GM18873 (cell line): ENCODE measurements around the gene RNF214.
"Not testable (repeated sequence)": the region's sequence is repeated elsewhere in the genome, so short reads cannot be mapped to it uniquely, and the experiment has no call there.

ENCODE experiments used
- ATAC-seq: cut with Tn5 transposase; IDR thresholded peaks from one replicate; pipeline ENCODE4 v1.9.1; 2021; ENCODE audit warnings: mild to moderate bottlenecking, moderate library complexity, moderate number of reproducible peaks; ENCODE audit not compliant: unreplicated experiment, low FRiP score

RNF214 gene

DNA sequence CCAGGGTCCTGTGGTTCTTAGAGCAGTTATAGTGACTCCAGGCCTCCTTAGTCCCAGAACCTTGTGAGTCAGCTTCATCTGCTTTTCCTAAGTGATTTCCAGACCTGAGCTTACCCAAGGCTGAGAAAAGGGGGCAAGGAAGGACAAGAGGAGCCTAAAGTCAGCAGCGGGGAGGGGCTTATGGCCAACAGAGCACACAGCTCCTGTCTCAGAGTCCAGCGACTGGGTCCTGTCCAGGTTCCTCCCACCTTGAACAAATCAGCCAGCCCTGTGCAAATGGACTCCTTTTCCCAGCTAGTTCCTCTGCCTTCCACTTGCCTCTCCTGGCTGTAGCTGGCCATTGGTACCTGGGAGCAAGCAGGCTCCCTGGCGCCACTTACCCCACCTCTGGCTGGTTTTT lies 72.7 kb downstream of the RNF214 start:
- no peak for ATAC-seq

DNA sequence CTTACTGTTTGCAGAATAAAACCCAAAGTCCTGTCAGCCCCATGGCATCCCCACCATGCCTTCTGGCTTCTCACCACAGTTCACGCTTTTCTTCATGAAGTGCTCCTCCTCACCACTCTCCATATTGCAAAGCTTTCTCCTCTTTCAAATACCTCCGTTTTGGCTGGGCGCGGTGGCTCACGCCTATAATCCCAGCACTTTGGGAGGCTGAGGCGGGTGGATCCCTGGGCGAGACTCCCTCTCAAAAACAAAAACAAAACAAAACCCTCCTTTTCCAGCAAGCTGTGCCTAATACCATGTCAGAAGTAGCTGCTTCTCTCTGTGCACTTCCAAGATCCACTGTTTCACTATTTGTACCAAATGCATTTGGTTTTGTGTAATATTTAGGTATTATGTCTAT lies 76.8 kb downstream of the RNF214 start:
- no peak for ATAC-seq

DNA sequence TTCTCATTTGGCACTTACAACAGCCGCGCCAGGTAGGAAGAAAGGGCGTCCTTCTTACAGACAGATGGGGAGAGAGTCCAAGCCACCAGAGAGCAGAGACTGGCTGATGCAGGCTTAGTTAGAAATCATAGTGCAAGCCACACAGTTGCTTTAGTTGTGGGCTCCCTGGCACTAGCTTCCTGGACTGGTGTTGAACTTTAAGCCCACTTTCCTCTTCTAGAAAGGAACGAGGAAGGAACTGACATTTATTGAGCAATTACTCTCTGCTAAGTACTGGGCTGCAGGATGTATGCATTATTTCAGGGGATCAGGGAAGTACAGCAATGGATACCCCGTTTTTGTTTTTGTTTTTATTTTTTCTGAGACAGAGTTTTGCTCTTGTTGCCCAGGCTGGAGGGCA lies 80.6 kb downstream of the RNF214 start:
- ATAC-seq, result no peak

DNA sequence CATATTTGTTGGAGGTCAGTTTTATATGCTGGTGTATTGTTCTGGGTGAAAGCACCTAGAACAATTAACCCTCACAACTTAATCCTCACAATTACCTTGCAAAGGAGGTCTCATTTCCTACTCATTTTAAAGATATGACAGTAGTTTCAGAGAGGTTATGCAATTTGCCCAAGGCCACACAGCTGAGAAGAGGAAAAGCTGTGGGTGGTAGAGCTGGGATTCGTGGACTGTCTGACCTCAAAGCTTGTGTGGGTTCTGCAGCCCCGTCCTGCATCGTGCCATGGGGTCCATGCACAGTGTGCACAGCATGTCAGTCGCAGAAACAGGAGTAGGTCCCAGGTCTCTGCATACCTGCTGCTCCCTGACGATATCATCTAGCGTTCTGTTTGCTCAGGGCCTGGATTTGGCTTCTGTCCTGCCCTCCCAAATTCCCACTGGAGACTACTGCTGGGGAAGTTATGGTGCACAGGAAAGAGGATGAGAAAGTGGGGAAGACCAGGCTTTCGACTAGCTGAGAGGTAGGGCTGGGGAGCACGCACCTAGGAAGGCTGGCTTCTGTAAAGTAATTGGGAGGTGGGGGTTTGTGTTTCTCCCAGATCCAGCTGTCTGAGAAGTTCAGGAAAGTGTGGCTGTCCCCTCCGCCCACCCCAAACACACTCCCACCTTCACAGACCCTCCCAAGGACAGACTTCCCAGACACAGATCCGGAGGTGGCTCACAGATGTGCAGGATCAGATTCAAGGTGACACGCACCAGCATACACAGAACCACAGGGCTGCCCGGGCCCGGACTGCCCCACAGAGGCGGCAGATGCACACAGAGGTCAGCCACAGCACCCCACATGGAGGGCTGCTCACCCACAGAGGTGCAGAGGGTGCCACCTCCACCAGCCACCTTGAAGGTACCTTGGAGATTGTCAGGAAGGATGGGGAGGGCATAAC lies 81.6 kb downstream of the RNF214 start:
- ATAC-seq, result no peak

DNA sequence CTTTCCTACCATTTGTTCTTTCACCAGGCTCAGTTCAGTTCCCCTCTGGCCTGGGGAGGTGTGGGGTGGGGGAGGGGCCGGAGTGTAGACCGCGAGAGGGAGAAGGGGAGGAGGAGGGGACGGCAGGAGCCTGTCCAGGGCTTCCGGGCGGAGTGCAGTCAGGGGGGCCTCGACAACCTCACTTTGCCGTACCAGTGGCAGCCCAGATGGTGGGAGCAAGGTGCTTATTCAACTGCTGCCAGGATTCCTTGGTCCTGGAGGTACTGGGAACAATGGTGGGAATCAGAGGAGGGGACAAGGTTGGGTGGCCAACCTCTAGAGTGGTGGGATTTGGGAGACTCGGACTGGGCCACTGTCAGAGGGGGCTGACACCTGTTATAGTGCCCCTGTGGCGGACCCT lies 82.4 kb downstream of the RNF214 start:
- no peak for ATAC-seq

DNA sequence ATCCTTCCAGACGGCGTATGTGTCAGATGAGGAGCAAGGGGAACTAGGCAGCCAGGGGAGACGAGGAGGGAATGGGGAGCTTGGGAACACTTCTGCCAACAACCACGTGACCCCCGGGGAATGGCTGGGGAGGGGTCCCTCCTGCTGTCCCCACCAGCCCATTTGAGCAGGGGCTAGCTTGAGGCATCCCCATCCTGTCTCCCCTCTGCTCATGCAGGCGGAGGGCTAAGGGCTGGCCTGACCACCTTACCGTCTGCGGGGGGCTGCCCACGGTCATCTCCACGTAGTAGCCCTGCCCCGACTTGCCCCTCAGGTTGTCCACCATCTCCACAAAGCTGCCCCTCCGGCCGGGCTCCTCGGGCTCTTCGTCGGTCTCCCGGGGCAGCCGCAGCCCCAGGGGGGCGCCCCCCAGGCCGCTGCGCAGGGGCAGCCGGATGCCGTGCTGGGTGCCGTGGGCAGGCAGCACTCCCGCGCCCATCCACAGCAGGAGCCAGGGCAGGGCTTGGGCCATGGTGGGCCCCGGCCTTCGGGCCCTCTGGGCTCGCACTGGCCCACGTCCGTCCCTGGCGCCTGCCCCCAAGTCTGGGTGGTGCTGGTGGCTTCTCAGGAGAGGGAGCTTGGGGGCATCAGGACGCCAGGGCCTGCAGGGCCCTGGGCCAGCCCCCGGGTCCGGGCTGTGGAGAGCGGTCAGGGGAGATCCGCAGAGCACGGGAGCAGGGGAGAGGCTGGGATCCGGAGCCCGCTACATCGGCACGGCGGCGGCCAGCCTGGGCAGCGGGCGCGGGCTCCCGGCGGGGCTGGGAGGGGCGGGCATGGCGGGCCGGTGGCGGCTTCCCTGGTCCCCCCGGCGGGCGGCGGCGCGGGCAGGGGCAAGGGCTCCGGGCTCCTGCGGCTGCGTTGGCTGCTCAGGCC lies 83.1 kb downstream of the RNF214 start:
- no peak for ATAC-seq

DNA sequence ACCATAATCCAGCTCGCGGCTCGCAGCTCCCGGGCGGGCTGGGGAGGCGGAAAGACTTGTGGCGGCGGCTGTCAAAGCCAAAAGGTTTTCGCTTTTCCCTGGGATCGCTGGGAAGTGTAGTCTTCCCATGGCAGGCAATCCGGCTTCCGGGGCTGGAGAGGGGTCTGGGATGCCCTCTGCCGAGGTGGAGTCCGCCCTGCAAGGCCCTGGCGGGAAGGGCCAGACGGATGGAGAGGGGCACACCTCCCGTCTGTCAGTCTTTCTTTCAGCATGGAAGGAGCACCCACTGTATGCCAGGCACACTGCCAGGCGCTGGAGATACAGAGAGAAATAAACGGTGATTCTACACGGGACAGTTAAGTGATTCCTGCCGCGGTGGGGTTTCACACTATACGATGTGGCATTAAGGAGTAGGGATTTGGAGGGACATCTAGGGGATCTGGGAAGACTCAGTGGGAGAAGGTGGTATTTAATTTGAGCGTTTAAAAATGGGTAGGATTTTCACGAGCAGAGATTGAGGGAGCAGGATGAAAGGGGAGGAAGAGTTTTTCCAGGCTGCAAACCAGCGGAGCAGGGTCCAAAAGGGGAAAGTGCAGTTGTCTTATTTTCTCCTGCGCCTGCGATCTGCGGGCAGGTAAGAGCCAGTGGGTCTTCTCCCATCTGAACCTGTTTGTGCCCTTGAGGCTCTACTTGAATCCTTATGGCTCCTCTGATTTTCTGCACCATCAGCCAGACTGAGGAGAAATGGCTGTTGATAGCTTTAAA lies 83.9 kb downstream of the RNF214 start, which contains the start of gene BACE1:
BACE1 (minus strand) TSS at position 60 of the 765 bp plus-strand sequence. CDS start 461 bp downstream, outside the sequence.
- no peak for ATAC-seq

DNA sequence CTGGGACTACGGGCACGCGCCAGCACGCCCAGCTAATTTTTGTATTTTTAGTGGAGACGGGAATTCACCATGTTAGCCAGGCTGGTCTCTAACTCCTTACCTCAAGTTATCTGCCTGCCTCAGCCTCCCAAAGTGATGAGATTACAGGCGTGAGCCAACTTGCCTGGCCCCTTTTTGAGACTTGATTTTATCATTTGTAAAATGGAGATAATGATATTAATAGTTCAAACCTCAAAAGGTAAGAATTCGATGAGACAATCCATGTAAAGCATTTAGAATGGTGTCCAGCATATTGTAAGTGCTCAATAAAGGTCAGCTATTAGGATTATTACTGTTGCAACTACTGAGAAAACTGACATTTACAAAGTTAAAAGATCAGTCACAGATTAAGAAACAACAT lies 86.3 kb downstream of the RNF214 start:
- no peak for ATAC-seq

DNA sequence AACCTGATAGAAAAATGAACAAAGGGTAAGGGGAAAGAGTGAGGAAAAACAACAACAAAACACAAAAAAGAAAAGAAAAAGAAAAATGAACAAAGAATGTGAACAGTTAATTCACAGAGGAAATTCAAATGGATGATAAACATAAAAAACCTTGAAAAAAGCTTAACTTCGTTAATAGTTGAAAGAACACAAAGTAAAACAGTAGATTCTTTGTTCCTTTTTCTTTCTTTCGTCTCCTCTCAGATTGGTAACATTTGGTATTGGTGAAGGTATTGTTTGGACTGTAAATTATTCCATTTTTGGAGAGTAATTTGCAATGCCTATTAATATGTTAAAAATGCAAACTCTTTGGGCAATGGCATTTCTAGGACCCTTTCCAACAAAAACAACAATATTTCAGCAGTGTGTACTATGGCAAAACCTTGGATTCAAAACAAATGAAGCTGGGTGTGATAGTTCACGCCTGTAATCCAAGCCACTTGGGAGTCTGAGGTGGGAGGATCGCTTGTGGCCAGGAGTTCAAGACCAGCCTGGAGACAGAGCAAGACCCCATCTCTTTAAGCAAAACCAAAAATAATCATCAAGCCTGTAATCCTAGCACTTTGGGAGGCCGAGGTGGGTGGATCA lies 86.9 kb downstream of the RNF214 start:
- no peak for ATAC-seq

DNA sequence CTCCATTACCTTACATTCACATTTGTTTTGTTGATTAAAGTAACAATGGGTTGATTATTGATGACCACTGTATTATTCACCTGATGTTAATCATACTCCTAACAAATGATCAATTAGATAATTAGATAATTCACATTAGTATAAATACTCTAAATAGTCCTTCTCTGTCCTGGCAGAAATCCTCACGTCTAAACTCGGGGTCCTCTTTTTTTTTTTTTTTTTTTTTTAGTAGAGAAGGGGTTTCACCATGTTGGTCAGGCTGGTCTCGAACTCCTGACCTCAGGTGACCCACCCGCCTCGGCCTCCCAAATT lies 94.7 kb downstream of the RNF214 start:
- ATAC-seq, result not testable (repeated sequence)

DNA sequence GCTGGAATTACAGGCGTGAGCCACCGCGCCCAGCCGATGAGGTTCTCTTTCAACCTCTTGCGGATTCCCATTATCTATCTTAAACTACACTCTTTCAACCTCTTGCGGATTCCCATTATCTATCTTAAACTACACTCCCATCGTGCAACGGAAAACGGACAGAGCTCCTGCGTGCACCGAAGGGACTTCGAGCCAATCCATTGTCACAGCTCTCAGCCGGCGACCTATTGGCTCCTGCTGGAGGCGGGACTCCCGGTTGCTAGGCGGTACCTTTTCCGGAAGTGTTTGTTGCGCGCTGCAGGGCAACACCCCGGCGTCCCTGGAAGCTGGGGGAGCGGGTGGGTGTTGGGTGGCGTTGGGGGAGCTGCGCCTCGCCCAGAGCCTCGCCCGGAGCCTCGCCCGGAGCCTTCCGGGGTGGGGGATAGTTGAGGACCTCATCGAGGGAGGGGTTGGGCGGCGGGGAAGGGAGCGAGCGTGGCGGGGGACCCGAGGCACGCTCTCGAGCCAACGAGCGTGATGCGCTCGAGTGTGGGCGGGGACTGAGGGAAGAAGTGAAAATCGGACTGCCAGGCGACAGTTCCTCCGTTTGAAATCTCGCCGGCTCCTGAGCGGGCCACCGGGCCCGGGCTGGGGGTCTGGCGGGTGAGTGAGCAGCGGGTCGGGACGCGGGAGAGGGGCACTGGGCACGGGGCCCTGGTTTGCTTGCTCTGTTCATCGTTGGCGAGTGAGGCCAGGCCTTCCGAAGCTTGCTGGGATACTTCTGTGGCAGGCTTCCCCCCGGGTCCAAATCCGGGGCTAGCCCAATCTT lies 95.3 kb downstream of the RNF214 start, which contains the start of gene CEP164:
CEP164 (plus strand) TSS at position 288 of the 808 bp plus-strand sequence. CDS start 10,733 bp downstream, outside the sequence.
- peak; percentile 85 for ATAC-seq

DNA sequence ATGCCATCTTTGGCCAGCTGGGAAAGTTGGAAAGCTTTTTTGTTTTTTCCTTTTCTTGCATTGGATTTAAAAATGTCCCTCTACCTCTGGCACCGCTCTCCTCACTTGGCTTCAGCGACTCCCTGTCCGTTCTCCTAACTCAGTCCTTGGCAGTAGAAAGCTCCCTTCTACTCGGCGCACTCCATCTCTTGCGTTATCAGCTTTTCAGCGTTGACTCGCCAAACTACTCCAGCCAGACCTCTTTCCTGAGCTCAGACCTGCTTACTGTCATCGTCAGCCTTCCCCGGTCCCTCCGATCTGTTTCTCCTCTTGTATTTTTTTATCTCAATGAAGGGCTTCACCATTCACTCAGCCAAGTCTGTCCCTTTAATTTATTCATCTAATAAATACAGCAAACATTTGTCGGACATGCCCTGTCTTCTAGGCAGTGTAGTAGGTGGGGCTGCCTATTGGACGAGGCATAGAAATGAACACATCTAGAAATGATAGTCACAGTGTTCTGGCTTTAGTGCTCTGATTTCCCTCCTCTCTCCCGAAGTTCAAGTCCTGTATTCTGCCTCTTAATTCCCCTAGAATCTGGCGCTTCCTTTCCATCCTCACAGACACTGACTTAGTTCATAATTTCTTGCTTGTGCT lies 96.0 kb downstream of the RNF214 start:
- ATAC-seq, result no peak

DNA sequence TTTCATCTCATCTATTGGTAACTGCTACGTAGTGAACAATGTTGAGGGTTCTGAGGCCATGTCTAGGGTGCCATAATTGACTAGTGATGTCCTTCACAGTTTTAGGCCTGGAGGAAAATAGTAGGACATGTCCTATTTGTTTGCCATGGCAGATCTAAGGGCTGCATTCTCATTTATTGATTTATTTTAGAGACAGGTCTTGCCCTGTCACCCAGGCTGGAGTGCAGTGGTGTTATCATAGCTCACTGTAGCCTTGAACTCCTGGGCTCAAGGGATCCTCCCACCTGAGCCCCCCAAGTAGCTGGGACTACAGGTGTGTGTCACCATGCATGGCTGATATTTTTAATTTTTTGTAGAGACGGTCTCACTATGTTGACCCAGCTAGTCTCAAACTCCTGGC lies 100.4 kb downstream of the RNF214 start:
- no peak for ATAC-seq

DNA sequence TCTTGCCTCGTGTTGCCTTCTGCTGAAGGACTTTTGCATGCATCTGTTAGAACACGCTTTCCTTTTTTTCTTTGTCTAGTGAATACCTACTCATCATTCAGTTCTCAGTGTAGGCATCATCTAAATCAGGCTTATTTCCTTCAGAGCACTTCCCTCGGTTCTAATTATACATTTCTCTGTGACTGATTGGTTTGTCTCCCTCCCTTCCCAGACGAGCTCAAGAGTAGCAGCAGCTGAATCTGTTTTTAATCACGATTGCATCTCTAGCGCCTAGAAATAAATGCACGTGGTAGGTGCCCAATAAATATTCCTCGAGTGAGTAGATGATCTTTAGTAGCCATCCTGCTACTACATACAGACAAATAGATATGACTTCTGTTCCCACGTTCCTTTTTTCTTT lies 101.4 kb downstream of the RNF214 start:
- no peak for ATAC-seq

DNA sequence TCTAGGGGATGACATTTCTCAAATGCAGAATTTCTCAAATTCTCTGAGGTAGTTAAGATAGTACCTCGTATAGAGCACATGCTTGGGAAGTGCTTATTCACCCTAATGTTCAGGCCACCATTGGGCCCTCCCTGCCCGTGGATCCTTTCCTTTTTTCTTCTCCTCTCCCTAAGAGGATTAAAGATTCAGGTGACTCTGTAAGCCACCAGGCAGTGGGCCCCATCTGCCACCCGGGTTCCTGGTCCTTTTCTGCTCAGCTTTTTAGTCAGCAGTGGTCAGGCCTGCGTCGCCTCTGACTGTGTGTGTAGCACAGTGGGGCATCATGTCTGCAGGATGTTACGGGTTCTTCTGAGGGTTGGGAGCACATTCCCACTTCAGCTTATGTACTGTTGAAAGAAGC lies 102.4 kb downstream of the RNF214 start:
- ATAC-seq, result no peak

DNA sequence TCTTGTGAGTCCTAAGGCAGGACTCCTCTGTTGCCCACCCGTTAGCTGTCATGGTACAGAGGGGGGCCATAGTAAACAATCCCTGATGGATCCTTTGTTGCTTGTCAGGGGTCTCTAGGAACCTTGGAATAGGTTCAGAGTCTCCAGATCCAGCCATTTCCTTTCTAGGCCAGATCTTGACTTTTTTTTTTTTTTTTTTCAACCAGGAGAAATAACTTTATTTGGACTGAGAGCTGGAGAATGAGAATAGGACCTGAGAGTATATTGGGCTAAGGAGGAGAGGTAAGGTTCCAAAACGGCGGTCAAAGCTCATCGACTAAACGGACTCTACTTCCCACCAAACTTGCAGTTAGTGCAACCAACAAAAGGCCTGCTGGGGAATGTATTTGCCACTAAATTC lies 102.9 kb downstream of the RNF214 start:
- no peak for ATAC-seq
